ENCODE measurements around the gene TTLL6.

- TF ChIP-seq, protein P1, sequence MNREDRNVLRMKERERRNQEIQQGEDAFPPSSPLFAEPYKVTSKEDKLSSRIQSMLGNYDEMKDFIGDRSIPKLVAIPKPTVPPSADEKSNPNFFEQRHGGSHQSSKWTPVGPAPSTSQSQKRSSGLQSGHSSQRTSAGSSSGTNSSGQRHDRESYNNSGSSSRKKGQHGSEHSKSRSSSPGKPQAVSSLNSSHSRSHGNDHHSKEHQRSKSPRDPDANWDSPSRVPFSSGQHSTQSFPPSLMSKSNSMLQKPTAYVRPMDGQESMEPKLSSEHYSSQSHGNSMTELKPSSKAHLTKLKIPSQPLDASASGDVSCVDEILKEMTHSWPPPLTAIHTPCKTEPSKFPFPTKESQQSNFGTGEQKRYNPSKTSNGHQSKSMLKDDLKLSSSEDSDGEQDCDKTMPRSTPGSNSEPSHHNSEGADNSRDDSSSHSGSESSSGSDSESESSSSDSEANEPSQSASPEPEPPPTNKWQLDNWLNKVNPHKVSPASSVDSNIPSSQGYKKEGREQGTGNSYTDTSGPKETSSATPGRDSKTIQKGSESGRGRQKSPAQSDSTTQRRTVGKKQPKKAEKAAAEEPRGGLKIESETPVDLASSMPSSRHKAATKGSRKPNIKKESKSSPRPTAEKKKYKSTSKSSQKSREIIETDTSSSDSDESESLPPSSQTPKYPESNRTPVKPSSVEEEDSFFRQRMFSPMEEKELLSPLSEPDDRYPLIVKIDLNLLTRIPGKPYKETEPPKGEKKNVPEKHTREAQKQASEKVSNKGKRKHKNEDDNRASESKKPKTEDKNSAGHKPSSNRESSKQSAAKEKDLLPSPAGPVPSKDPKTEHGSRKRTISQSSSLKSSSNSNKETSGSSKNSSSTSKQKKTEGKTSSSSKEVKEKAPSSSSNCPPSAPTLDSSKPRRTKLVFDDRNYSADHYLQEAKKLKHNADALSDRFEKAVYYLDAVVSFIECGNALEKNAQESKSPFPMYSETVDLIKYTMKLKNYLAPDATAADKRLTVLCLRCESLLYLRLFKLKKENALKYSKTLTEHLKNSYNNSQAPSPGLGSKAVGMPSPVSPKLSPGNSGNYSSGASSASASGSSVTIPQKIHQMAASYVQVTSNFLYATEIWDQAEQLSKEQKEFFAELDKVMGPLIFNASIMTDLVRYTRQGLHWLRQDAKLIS (CRISPR knock-in tag; IDR thresholded peaks at IDR 0.05; ENCODE audit: borderline replicate concordance): no peak
- TF ChIP-seq MXD4 (CRISPR knock-in tag; IDR thresholded peaks at IDR 0.05; ENCODE audit: borderline replicate concordance) (no peak), OVOL2 (CRISPR knock-in tag; IDR thresholded peaks at IDR 0.05; ENCODE audit: borderline replicate concordance) (no peak), CTCF (IDR thresholded peaks at IDR 0.05) (no peak)
These were observed 5.0 kb downstream of the TTLL6 start for GRCh38 chr17:48812001-48812400.

Measured in WTC11 (cell line).